HG03135 (cell line): ENCODE measurements around the gene SLC24A3.

Experiments used
- ATAC-seq: cut with Tn5 transposase; IDR thresholded peaks from one replicate; pipeline ENCODE4 v1.9.1; 2021; ENCODE audit warnings: mild to moderate bottlenecking, moderate library complexity; ENCODE audit not compliant: unreplicated experiment

The SLC24A3 gene

GRCh38 chr20:19725814-19726525 lies 513.5 kb downstream of the SLC24A3 start:
- no peak for ATAC-seq

DNA sequence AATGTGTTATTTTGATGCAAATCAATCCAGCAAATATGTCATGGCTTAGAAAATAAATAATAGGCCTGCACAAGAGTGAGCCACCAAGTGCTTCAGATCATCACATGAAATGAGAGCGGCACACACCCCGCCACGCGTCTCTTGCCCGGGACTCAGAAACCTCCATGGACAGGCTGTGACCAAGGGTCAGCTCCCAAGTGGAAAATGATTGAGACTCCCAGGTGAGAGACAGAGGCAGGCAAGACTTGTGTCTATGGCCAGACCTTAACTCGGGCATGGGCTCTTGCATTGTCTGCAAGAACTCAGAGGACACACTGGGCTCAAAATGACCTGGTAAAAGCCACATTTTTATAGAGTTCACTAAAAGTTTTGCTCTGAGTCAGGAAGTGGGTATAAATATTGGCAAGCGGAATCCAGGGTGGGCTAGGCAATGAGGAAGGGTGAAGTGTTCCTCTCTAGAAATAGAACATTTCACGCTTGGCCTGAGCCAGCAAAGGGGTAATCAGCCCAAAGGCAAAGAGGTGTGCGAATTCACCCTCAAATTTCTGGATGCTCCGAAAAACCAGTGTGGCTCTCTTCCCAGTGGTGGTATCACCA lies 514.9 kb downstream of the SLC24A3 start:
- no peak for ATAC-seq

DNA sequence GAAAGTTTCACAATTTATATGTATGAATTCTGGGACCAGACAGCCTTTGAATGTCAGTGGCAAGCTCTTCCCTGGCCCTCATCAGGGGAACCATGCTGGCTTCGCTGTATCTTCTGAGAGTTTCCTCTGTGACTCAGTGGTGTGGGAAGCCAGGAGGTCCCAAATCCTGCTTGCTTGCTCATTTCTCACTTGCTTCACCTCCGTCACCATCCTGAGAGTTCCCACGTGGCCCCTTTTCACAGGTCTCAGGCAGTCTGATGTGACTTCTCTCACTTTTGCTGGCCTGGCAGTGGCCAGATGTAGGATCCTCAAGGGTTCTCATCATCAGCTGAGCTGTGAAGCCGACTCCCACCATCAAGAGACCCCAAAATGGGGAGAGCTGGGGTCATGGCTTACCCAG lies 517.2 kb downstream of the SLC24A3 start:
- ATAC-seq = no peak

- ATAC-seq = no peak
Observed at GRCh38 chr20:19730706-19731105, 518.3 kb downstream of the SLC24A3 start.

- ATAC-seq = no peak
Observed at GRCh38 chr20:19734811-19735210, 522.4 kb downstream of the SLC24A3 start.

- ATAC-seq = no peak
Observed at GRCh38 chr20:19735446-19735845, 523.0 kb downstream of the SLC24A3 start.

DNA sequence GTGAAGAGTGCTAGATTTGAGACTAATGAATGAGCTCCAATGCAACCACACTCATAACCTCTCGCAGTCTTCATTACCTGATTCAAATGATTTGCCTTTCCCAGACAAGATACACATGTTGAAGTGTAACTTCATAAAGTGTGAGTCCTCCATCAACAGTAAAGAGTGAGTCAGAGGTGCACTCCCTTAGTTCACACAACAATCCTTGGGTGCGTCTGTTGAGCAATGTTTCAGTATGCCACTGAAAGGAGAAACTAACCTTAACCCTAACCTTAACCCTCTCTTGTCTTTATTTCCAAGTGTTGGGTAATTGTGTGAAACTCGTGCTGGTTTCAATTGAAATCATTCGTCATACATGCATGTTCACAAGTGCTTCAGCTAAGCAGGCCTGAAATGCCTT lies 524.6 kb downstream of the SLC24A3 start:
- no peak for ATAC-seq

DNA sequence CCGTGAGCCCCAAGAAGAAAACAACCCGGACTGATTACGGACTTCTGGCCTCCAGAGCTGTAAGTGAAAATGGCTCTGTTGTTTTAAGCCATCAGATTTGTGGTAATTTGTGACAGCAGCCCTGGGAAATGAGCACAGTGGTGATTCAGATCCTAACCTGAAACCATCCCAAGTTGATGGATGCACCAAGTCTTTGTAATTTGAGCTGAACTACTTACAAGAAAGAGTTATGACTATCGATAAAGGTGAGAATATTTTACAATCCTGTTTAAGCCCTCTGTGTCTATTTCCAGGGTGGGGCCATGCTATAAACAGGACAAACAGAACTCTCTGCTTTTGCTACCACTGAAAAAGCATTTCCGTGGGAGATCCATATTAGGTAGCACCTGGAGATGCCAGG lies 526.5 kb downstream of the SLC24A3 start:
- no peak for ATAC-seq

DNA sequence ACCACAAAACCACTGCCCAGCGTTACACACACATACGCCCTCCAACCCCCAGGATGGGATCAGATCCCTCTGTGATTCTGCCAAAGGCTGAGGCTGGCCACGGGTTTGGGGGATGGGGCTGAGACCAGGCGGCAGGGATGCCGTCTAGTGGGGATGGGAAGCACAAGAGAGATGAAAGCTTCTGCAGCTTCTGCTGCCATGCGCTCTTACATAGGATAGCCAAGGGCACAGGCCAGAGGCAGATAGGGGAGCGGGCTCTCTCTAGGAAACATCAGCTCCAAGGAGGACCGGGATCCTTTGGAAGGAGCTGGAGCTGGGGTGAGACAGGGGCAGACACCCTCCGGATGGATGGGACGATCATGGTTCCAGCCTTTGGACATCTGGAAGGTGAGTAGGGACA lies 526.9 kb downstream of the SLC24A3 start:
- no peak for ATAC-seq

GRCh38 chr20:19740512-19740911 lies 528.1 kb downstream of the SLC24A3 start:
- ATAC-seq = no peak

- no peak for ATAC-seq
Observed at GRCh38 chr20:19741924-19742323, 529.5 kb downstream of the SLC24A3 start.

GRCh38 chr20:19742974-19743639 lies 530.7 kb downstream of the SLC24A3 start:
- ATAC-seq = no peak

DNA sequence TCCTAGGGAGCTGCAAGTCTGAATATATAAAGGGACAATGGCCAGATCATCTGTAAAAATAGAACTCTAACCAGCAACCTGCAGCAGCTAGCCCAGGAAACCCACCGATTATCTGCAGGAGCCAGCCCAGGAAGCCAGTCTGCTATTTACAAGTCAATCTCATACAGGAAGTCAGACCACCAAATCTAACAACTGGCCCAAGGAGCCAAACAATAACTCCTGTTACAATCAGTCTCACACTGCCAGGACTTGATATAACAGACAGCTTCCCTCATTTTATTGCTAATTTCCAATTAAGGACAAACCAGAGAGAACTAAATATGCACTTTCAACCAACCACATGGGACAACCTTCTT lies 531.2 kb downstream of the SLC24A3 start:
- ATAC-seq = no peak

DNA sequence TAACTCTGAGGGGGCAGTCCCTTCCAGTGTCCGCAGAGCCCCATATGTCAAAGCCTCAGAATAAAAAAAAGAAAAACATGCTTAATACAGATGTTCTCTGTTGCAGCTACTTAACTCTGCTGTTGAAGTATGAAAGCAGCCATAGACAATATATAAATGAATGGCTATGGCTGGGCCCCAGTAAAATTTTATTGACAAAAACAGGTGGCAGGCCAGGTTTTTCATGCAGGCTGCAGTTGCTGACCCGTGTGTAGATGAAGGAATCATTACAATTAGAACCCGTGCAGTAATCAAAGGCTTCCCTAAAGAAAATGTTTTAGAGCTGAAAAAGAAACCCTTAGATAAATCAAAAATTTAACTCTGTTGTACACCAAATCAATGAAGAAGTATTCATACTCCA lies 532.7 kb downstream of the SLC24A3 start:
- ATAC-seq = no peak

GRCh38 chr20:19745584-19745983 lies 533.1 kb downstream of the SLC24A3 start:
- ATAC-seq = no peak

- ATAC-seq = no peak
Observed at GRCh38 chr20:19746396-19746795, 534.0 kb downstream of the SLC24A3 start.

DNA sequence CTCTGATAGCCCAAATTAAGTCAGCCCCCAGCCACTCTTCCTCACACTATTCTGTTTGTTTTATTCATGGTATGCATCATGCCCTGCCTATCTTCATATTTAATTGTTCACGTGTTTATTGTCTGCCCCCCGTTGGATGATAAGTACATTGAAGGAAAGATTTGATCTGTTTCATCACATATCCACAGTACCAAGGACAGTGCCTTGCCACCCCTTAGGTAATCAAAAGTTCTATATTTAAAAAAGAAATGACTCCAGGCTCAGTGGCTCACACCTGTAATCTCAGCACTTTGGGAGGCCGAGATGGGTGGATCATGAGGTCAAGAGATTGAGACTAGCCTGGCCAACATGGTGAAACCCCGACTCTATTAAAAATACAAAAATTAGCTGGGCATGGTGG lies 535.5 kb downstream of the SLC24A3 start:
- ATAC-seq = no peak

GRCh38 chr20:19748681-19749080 lies 536.2 kb downstream of the SLC24A3 start:
- ATAC-seq = no peak

- no peak for ATAC-seq
Observed at GRCh38 chr20:19749618-19750071, 537.2 kb downstream of the SLC24A3 start.

GRCh38 chr20:19750101-19750606 lies 537.7 kb downstream of the SLC24A3 start:
- no peak for ATAC-seq

DNA sequence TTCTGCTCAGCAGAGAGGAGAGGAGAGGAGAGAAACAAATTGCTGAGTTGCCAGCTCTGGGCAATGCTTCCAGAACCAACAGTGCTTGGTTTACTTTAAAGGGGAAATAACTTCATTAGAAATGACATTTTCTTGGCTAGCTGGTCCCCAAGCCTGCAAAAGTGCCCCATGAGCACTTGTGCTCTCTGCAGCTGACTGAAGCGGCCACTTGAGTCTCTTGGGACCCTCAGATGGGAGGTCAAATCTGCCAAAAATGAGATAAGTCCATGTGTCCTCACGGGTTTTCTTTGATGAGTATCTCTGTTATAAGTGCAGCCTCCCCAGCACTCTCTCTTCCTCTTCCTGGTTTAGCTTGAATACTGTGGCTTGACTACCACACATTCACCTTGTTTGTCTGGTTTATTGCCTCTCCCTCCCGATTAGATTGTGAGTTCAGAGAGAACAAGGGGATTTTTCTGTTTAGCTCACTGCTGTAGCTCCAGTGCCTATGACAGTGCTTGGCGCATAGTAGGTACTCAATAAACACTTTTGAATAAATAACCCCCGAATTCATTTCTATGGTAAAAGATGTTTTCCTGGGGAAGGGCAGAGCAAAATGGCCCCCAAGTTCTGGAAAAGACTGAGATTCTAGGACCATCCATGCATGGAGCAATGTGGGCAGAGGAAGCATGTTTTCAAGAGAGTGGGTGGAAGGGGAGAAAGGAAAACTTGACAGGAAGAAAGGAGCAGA lies 538.6 kb downstream of the SLC24A3 start:
- ATAC-seq = no peak
